ENCODE data around the gene KIAA1614.
A peak's percentile ranks its signal among the peaks of the same experiment; 100 is the strongest.

The KIAA1614 gene

GRCh38 chr1:180909005-180909414, 3.7 kb upstream of the KIAA1614 start:
- DNase-seq = no peak

GRCh38 chr1:180909462-180909976, 3.2 kb upstream of the KIAA1614 start:
- no peak for DNase-seq

DNA sequence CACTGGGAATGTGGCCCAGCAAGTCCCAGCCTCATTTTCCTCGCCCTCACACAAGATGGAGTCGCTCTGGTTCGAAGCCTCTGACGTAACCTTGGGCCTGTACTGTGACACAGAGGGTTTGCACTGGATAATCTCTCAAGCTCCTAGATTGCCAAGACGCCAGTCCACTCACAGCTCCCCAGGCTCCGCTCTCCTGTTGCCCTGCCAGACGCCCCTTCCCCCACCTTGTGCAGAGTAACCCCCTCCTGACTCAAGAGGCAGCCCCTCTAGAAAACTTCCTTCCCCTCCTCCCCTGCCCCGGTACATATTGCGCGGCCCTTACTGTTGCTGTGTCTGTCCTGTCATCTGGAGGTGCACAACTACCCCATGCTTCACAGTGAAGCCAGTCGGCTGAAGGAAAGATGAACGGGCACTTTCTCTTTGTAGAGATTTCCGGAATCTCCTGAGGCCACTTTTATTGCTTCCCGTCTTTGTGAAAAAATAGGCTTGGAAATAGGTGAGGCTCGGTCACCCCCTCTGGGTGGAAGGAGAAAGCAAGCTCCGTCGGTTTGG, 981 bp upstream of the KIAA1614 start:
- no peak for DNase-seq

GRCh38 chr1:180912211-180912800, 391 bp upstream of the KIAA1614 start:
- no peak for DNase-seq

- no peak for DNase-seq
These were observed 2.8 kb downstream of the KIAA1614 start for GRCh38 chr1:180915426-180915965.

DNA sequence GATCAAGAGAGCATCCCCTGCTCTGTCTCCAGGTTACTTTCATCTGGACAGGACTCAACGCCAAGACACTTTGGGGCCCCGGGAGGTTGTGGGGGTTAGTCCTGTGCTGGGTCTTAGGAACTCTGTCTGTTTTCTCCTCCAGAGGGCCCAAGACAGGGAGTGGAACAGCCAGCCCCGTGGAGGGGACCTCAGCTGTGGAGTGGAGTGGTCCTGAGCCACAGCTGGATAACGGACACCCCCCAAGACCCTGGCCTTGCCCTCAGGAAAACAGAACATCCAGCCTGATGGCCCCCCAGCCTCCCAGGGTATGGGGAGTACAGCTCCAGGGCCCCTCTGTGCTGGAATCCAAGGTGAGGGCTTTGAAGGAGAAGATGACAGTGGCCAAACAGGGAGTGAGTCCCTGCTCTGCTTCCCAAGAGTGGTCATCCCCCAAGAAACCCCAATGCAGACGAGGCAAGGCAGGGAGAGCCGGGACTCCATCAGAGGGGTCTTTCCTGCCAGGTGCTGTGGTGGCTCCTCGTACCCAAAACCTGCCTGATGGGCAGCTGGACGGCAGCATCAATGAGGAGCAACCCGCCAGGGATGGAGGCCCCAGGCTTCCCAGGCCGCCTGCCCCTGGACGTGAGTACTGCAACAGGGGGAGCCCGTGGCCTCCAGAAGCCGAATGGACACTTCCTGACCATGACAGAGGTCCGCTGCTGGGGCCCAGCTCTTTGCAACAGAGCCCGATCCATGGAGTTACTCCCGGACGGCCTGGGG, 3.5 kb downstream of the KIAA1614 start:
- no peak for DNase-seq

GRCh38 chr1:180916771-180917170, 4.1 kb downstream of the KIAA1614 start:
- no peak for DNase-seq

DNA sequence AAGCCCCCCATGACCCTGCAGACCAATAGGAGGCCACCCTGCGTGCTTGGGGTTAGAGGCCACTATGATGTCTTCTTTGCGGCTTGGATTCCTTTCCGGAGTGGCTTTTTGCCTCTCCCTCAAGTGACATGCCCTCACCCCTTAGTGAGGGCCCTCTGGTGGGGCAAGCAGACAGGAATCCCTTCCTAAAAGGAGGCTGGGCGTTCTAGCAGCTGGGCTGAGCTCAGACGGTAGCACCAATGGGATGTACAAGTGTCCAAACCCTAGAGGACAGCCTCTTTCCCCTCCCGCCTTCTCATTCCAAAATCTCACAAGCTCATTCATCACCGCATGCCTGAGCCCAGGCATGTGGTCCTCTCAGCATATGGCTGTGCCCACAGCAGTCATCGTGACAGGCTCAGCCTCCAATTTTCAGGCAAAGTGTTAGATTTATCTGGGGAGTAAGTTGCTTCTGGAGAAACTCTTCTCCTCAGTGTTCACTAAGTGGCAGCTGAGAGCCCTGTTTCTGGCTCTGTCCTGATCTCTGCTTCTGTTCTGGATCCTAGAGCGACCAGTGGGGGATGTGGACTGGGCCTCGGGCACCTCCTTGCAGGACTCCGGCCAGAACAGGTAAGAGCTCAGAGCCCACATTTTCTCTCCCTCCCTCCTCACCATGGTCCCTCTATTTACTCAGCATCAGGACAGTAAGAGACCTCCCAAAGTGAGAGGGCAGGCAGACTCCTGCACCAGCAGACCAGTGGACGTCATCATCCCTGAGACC, 4.8 kb downstream of the KIAA1614 start:
- DNase-seq = no peak

- DNase-seq = no peak
These were observed 5.8 kb downstream of the KIAA1614 start for GRCh38 chr1:180918519-180918918.

GRCh38 chr1:180919183-180919700, 6.5 kb downstream of the KIAA1614 start:
- no peak for DNase-seq

DNA sequence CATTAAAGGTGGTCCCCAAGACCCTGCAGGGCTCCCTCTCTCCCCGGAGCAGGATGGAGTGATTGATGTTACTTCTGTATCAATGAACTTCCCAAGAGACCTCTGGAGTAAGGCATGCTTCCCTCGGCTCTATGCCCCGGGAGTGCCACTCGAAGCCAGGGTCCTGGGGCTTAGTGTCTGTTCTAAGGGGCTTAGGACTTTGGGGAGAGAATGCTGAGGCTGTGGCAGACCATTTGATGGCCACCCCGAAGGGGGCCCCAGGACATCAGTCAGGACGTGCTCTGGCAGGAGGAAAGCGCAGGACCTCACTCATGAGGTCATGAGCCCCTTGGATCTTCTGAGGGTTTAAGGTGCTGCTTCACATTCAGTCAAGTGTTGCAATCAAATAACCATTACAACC, 7.5 kb downstream of the KIAA1614 start:
- DNase-seq = no peak

- DNase-seq = no peak
These were observed 8.0 kb downstream of the KIAA1614 start for GRCh38 chr1:180920702-180921101.

- DNase-seq = no peak
These were observed 8.7 kb downstream of the KIAA1614 start for GRCh38 chr1:180921386-180921785.

GRCh38 chr1:180921891-180922630, 9.4 kb downstream of the KIAA1614 start:
- no peak for DNase-seq

DNA sequence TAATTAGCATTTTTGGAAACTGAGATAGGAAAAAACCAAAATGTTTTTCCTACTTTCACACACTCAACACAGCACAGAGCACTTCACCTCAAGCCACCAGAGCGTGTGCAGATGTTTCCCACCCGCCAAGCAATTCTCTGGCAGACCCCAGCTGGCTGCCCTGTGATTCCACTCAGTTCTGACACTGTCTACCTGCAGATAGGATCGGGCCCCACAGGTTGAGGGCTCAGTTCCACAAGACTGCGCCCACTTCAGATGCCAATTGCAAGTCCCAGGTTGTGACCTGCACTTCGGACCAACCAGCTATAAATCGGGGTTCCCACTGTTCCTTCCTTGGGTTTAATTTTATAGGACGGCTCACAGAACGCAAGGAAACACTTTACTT, 9.9 kb downstream of the KIAA1614 start:
- no peak for DNase-seq

- DNase-seq = no peak
These were observed 10.5 kb downstream of the KIAA1614 start for GRCh38 chr1:180923021-180923841.

- no peak for DNase-seq
These were observed 11.2 kb downstream of the KIAA1614 start for GRCh38 chr1:180923887-180924286.

GRCh38 chr1:180924939-180925338, 12.2 kb downstream of the KIAA1614 start:
- DNase-seq = no peak

DNA sequence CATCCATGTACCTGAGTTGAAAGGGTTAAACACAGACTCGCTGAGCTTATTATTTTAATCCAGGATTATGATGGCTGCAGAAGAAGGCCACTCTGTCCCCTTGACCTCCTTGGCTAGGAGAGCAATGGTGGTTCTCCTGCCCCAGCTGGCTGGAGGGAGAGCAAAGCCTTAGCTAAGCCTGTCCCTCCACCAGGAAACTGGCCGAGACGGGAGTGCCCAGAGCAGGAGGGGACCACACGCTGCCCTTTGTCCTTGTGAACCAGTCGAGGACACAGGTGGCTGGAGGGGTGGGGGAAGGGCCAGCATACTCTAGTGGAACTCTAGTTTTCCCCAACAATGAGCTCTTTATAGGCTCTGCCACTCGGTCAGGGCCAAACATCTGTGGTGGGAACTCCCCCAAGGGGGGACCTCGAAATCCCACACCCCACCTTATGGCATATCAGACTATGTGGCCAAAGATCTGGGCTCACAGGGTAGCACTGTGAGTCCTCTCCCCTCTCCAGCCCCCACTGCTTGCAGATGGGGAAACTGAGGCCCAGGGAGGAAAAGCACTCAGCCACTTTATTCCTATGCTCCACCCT, 12.9 kb downstream of the KIAA1614 start:
- DNase-seq = no peak

- peak in 1 of 2 experiments; percentile 41 for DNase-seq
These were observed 13.7 kb downstream of the KIAA1614 start for GRCh38 chr1:180926164-180926981.
